GM19351 (cell line): ENCODE data around the gene WT1.
"Not testable (repeated sequence)": the region's sequence is repeated elsewhere in the genome, so short reads cannot be mapped to it uniquely, and the experiment has no call there.

Source experiments
- ATAC-seq: cut with Tn5 transposase; IDR thresholded peaks from one replicate; pipeline ENCODE4 v1.9.1; 2021; ENCODE audit warnings: mild to moderate bottlenecking, moderate library complexity; ENCODE audit not compliant: unreplicated experiment

WT1 gene

GRCh38 chr11:32435511-32435941 is at the start of gene WT1:
Gene WT1 (minus strand): TSS chr11:32435539.
- ATAC-seq = no peak

DNA sequence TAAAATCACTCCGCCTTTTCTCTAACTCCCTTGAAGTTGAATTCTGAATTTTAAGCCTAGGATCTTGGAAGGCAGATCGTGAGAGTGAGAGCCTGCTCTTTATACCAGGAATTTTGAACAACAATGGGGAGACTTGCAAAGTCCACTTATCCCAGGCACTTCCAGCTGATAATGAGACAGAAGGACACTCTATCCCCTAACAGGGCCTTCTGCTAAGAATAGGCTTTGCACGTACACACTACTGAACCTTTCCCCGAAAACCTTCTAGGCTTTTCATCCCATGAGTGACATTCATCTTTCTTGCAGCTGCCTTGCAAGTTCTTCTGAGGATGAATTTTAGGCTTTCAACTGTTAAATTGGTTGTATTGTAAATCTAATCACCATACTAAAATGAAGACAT is 44.0 kb upstream of the WT1 start:
- no peak for ATAC-seq

- ATAC-seq = no peak
These were observed 43.0 kb upstream of the WT1 start for GRCh38 chr11:32478277-32478731.

DNA sequence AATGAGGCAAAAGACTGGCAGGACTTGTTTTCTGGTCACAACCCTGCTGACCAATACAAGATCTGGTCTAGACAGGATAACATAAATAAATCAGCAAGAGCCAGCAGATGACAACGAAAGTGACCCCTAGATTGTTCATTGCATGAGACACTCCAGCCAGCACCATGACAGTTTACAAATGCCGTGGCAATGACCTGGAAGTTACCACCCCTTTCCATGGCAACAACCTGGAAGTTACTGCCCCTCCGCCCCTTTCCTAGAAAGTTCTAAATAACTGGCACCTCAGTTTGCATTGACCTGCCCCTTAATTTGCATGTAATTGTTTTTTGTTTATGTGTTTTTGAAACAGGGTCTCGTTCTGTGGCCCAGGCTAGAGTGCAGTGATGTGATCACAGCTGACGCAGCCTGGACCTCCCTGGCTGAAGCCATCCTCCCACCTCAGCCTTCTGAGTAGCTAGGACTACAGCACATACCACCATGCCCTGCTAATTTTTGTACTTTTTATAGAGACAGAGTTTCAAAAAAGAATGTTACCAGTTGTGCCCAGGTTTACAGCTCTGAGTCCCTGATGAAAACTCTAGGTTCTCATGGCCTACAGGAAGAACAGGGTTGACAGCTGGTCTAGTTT is 38.1 kb upstream of the WT1 start:
- ATAC-seq = no peak

GRCh38 chr11:32472226-32472625 is 36.9 kb upstream of the WT1 start:
- ATAC-seq = no peak

GRCh38 chr11:32471544-32471943 is 36.2 kb upstream of the WT1 start:
- ATAC-seq = not testable (repeated sequence)

DNA sequence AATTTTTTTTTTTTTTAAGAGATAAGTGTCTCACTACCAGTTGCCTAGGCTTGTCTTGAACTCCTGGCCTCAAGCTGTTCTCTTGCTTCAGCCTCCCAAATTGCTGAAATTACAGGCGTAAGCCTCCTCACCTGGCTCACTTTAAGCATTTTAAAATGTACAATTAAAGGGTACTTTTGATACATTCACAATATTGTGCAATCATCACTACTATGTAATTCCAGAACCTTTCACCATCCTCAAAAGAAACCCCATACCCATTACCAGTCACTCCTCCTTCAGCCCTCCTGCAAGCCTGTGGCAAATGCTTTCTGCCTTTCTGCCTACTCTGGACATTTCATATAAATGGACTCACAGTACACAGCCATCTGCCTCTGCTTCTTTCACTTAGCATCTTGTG is 34.5 kb upstream of the WT1 start:
- ATAC-seq = no peak

- no peak for ATAC-seq
These were observed 31.1 kb upstream of the WT1 start for GRCh38 chr11:32466279-32466915.

- no peak for ATAC-seq
These were observed 28.7 kb upstream of the WT1 start for GRCh38 chr11:32464078-32464477.

DNA sequence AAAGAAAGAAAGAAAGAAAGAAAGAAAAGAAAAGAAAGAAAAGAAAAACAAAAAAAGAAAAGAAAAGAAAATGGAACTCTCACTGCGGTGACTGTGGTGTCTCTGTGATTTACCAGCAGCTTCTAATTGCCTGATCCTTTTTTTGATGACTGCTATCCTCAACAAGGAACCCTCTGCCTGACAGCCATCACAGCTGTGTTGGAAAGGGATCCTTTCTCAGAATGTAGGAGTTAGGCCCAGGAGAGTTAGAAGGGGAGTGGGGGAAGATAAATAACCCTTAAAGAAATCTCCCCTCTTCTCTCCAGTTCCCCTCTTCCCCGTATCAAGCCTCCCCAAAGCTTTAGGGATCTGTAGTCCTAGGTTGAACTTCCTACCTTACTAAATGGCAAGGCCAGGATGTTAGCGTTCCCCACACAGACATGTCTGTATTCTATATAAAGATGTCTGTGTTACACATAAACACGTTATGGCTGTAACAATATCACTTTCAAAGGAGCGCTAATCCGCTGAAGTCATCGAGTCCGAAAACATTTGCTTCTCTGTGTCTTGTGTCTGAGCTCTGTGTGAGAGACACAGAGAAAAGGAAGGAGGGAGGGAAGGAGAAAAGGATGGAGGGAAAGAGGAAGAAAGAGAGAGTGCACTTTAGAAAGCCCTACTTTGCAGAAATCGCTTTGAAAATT is 26.8 kb upstream of the WT1 start:
- no peak for ATAC-seq

GRCh38 chr11:32456864-32457263 is 21.5 kb upstream of the WT1 start:
- ATAC-seq = no peak

DNA sequence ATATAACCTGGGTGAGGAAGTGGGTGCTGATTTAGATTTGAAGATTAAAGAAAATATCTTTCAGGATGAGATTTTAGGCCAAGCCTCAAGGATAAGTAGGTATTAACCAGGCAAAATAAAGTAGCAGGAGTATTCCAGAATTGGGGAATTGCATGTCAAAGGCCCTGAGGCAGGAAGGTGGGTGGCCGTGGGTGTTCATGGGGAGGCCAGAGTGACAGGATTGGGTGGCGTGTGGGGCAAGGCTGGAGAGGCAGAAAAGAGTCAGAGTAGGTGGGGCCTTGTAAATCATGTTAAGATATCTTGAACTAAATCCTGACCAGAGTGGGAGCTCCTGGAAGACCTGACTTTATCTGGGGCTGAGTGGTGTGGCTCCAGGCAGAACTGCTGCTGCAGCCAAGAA is 19.7 kb upstream of the WT1 start:
- no peak for ATAC-seq

GRCh38 chr11:32451808-32452207 is 16.5 kb upstream of the WT1 start:
- no peak for ATAC-seq

- ATAC-seq = no peak
These were observed 15.0 kb upstream of the WT1 start for GRCh38 chr11:32450372-32450771.

- peak; percentile 75 for ATAC-seq
These were observed 12.9 kb upstream of the WT1 start for GRCh38 chr11:32448232-32448631.

GRCh38 chr11:32447252-32447651 is 11.9 kb upstream of the WT1 start:
- ATAC-seq = no peak

DNA sequence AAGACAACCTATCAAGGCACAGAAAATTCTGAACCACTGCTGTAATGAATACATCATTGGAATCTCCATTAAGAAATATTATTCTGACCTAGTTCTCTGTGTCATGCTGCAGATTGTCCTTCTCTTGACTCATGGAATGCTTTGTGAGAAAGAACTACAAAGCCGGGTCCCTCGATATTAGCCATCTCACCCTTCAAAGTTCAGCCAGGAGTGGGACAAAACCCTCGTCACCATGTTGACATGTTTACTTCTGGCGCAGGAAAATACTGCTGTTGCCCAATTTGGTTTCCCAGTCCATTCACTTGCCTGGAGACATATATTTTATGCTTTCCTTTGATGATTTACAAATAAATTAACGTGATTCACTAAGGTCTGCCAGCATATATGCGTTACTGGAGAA is 10.9 kb upstream of the WT1 start:
- ATAC-seq = no peak

- no peak for ATAC-seq
These were observed 8.8 kb upstream of the WT1 start for GRCh38 chr11:32444186-32444585.

DNA sequence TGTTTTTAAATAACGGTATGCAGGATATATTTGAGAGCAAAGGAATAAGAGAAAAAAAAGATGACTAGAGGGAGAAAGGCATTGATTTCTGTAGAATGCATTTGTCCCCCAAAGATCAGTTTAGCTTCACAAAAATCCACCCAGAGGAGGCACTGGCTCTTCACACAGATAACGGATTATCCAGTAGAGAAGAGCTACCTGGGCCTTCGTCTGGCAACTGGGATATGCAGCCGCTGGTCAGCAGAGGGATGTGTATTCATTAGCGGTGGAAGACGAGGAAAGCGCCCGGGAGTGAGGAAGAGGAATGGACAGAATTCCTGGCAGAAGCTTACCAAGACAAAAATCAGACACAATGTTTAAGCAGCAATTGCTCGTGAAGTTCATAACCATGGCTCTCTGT is 5.6 kb upstream of the WT1 start:
- ATAC-seq = no peak

- ATAC-seq = no peak
These were observed 5.1 kb upstream of the WT1 start for GRCh38 chr11:32440312-32440908.

DNA sequence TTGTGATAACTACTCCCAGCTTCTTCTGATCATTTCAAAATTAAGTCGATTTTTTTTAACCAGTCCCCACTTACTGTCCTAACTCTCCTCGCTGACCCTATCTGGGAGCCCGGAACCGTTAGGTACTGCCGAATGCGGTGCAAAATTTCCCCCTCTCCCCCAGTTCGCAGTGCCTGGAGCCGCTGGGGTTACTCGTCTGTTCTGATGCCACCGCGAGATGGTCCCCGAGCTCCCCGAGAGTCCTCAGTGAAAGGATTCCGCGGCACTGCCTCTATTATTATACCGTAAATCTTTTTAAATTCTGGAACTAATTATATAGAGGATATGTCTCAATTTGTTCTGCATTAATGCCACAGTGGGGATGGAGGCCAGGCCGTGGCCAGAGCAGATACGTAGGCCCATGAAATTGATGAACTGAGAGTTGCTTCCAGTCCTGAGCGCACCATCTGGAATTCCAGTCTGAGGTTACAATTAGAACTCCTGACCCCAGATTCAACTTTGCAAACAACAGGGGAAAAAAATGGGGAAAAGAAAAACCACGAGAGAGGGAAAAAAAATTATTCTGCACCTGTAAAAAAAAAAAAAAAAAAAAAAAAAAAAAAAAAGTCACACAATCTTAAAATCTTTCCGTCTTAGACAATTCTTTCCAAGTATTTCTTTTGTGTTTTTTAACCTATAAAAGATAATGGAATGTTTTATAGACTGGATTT is 4.3 kb upstream of the WT1 start:
- no peak for ATAC-seq
